ENCODE data around the gene PTPRG.

DNA sequence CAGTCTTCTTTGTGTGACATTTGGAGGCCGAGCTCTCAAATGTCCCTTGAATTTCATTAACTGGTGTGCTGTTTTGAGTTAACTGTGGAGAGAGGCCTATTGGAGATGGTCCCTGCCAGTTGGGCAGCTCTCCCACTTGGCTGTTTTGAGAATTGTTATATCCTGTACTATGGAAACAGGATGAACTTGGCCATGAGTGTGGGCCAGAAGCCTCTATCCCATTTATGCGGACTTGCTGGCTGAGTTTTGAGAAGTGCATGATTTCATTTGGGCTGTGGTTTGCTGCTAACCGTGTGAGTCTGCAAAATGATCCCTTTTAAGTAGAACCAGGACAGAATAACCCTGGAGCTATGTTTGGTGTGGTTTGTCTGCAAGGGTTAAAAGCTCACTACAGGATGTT, 366.0 kb downstream of the PTPRG start:
- TF ChIP-seq POLR2A (IDR thresholded peaks at IDR 0.05): no peak
- TF ChIP-seq, protein P1, sequence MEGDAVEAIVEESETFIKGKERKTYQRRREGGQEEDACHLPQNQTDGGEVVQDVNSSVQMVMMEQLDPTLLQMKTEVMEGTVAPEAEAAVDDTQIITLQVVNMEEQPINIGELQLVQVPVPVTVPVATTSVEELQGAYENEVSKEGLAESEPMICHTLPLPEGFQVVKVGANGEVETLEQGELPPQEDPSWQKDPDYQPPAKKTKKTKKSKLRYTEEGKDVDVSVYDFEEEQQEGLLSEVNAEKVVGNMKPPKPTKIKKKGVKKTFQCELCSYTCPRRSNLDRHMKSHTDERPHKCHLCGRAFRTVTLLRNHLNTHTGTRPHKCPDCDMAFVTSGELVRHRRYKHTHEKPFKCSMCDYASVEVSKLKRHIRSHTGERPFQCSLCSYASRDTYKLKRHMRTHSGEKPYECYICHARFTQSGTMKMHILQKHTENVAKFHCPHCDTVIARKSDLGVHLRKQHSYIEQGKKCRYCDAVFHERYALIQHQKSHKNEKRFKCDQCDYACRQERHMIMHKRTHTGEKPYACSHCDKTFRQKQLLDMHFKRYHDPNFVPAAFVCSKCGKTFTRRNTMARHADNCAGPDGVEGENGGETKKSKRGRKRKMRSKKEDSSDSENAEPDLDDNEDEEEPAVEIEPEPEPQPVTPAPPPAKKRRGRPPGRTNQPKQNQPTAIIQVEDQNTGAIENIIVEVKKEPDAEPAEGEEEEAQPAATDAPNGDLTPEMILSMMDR (IDR thresholded peaks at IDR 0.05): no peak

Measured in right lobe of liver (tissue), 4 donors.